ENCODE data around the gene OSTC. TPM values are rescaled to one million over a fixed set of nuclear protein-coding genes. Genes with fewer than 3 reads are reported as not detected.
A peak's percentile ranks its signal among the peaks of the same experiment; 100 is the strongest.

The OSTC gene
- 10 to 100 TPM; 31.2 to 53.9 (median 37.2) TPM for total RNA-seq

DNA sequence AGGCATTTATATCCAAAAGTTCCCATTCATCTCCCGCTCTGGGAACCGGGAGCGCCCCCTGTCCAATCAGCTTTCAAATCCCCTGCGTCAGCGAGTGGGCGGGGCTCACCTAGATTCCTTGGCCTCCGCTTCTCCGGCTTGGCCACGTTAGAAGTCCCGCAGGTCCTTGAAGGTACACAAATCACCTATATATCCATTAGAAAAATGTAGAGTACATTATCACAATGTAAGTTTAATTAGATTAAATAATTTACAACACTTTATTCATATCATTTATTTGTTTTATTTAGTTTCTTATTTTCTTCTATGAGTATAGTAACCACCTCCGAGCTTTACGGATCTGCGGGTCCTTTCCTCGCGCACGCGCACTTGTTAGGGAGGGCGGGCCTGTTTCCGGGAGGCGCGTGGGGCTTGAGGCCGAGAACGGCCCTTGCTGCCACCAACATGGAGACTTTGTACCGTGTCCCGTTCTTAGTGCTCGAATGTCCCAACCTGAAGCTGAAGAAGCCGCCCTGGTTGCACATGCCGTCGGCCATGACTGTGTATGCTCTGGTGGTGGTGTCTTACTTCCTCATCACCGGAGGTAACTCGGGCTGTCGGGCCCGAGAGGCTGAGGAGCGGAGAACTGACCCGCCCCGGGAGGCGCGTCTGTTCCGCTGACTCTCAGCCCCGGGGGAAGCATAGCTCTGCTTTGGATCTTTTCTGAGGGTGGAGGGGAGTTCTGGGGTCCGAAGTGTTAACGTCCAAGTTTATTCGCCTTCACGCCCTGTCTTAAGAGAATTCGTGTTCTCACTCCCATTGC lies at the start of gene OSTC:
Gene OSTC, plus strand, starts transcription at position 388 of the 802 bp plus-strand sequence. Its CDS starts 57 bp downstream, at position 445.
- Histone ChIP-seq H3K4me3 (peak within 1 kb of the TSS; percentile 72 to 89 (median 81)), H3K27ac (peak within 1 kb of the TSS; percentile 82 to 91 (median 85)), H3K36me3 (no peaks in the 10 kb centered on the region), H3K4me1 (peaks cover 0 to 14% (median 0%) of the 10 kb centered on the region in 4 donors), H3K9me3 (no peaks in the 10 kb centered on the region), H3K27me3 (no peaks in the 10 kb centered on the region)
- DNase-seq, result peak; percentile 95 to 98 (median 95)
- peak; percentile 57 to 75 for TF ChIP-seq POLR2A (IDR thresholded peaks at IDR 0.05)
- TF ChIP-seq, protein P1, sequence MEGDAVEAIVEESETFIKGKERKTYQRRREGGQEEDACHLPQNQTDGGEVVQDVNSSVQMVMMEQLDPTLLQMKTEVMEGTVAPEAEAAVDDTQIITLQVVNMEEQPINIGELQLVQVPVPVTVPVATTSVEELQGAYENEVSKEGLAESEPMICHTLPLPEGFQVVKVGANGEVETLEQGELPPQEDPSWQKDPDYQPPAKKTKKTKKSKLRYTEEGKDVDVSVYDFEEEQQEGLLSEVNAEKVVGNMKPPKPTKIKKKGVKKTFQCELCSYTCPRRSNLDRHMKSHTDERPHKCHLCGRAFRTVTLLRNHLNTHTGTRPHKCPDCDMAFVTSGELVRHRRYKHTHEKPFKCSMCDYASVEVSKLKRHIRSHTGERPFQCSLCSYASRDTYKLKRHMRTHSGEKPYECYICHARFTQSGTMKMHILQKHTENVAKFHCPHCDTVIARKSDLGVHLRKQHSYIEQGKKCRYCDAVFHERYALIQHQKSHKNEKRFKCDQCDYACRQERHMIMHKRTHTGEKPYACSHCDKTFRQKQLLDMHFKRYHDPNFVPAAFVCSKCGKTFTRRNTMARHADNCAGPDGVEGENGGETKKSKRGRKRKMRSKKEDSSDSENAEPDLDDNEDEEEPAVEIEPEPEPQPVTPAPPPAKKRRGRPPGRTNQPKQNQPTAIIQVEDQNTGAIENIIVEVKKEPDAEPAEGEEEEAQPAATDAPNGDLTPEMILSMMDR (IDR thresholded peaks at IDR 0.05), result peak in 4 of 6 experiments; percentile 5 to 24 (median 7)

DNA sequence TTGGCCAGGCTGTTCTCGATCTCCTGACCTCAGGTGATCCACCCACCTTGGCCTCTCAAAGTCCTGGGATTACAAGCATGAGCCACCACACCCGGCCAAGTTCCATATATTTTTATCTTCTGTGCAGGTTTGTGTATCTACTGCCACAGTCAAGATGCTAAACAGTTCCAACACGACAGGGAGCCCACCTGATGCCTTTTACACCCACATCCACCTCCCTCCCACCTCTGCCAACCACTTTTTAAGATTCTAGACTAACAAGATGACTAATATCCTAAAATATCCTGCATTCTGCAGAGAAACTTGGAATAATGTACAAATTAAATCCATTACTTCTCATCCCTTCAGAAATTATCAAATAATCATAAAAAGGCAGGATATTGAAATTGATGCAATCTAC lies 49.3 kb upstream of the OSTC start:
- no peaks in the 10 kb centered on the region for H3K27me3 ChIP-seq
- H3K36me3 ChIP-seq, result no peaks in the 10 kb centered on the region
- no peak for TF ChIP-seq POLR2A (IDR thresholded peaks at IDR 0.05)
- TF ChIP-seq, protein P1 (IDR thresholded peaks at IDR 0.05), result no peak
- no peak for DNase-seq
- no peaks in the 10 kb centered on the region for H3K4me1 ChIP-seq
- no peak overlapping the region for H3K27ac ChIP-seq
- H3K9me3 ChIP-seq, result no peaks in the 10 kb centered on the region
- H3K4me3 ChIP-seq, result no peak overlapping the region

DNA sequence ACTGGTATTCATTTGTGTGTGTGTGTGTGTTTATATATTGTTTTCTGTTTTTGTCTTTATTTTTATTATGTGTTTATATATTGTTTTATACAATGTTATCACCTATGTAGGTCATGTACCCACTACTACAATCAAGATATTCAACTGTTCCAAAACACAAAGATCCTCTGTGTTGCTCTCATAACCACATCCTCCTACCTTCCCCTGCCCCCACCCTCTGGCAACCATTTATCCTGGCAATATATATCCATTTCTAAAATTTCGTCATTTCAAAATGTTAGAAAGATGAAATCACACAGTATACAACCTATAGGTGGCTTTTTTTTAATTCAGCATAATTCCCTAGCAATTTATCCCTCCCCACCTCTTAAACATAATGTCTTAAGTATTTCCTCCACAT lies 48.9 kb upstream of the OSTC start:
- no peaks in the 10 kb centered on the region for H3K9me3 ChIP-seq
- no peaks in the 10 kb centered on the region for H3K36me3 ChIP-seq
- H3K27me3 ChIP-seq, result no peaks in the 10 kb centered on the region
- DNase-seq, result peak in 2 of 3 donors; percentile 21 to 51
- H3K27ac ChIP-seq, result no peak overlapping the region
- H3K4me3 ChIP-seq, result no peak overlapping the region
- H3K4me1 ChIP-seq, result no peaks in the 10 kb centered on the region
- TF ChIP-seq, protein P1 (IDR thresholded peaks at IDR 0.05), result no peak
- no peak for TF ChIP-seq POLR2A (IDR thresholded peaks at IDR 0.05)

DNA sequence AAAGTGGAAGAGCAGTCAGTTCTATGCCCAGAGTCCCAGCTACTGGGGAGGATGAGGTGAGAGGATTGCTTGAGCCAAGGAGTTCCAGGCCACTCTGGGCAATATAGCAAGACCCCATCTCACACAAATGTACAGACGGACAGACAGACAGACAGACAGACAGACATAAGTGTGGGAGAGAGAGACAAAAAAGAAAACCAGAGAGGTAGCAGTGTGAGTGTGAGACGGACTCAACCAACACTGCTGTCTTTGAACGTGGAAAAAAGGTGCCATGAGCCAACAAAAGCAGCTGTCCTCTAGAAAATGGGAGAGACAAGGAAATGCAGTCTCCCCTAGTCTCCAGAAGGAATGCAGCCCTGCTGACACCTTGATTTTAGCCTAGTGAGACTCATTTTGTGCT lies 48.2 kb upstream of the OSTC start:
- DNase-seq, result no peak
- no peaks in the 10 kb centered on the region for H3K36me3 ChIP-seq
- no peaks in the 10 kb centered on the region for H3K9me3 ChIP-seq
- TF ChIP-seq, protein P1 (IDR thresholded peaks at IDR 0.05), result no peak
- no peak for TF ChIP-seq POLR2A (IDR thresholded peaks at IDR 0.05)
- no peaks in the 10 kb centered on the region for H3K4me1 ChIP-seq
- H3K27me3 ChIP-seq, result no peaks in the 10 kb centered on the region
- no peak overlapping the region for H3K4me3 ChIP-seq
- no peak overlapping the region for H3K27ac ChIP-seq

DNA sequence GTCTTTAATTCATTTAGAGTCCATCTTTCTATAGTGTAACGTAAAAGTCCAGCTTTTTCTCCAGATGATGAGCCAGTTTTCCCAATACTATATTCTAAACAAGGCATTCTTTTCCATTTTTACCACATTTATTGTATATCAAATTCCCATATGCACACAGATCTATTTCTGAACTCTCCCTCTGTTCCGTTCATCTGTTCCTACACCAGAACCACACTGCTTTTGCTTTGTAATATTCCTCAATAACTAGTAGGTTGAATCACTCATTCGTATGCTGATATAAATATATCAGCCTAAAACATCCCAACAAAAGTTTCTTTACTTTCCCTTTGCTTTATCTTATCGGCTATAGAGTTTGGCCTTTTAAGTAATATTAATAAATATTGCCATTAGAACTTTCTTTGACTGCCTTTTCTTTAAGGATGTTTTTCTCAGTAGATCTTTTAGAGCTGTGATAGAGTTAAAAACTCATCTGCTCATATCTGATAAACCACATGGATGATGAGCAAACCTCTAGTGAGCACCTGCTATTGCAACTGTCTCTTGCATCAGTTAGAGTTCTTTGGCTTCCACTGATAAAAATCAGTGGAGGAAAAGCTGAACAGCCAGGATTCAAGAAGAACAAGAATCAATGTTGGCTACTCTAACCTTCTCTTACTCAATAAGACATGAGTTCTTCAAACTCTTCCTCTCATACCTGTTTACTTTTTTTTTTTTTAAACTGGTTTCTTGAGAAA lies 43.2 kb upstream of the OSTC start:
- TF ChIP-seq, protein P1 (IDR thresholded peaks at IDR 0.05), result no peak
- TF ChIP-seq POLR2A (IDR thresholded peaks at IDR 0.05), result no peak
- H3K27me3 ChIP-seq, result no peaks in the 10 kb centered on the region
- no peak overlapping the region for H3K4me3 ChIP-seq
- no peak overlapping the region for H3K27ac ChIP-seq
- DNase-seq, result no peak
- H3K36me3 ChIP-seq, result no peaks in the 10 kb centered on the region
- no peaks in the 10 kb centered on the region for H3K4me1 ChIP-seq
- no peaks in the 10 kb centered on the region for H3K9me3 ChIP-seq

Data from Peyer's patch (tissue), 4 donors.